GM19455 (cell line): ENCODE results near the gene PRR33.
"Not testable (repeated sequence)": the region's sequence is repeated elsewhere in the genome, so short reads cannot be mapped to it uniquely, and the experiment has no call there.

Source experiments
- ATAC-seq: cut with Tn5 transposase; IDR thresholded peaks from one replicate; pipeline ENCODE4 v1.9.1; 2021; ENCODE audit not compliant: unreplicated experiment

Gene PRR33

GRCh38 chr11:1891831-1892115 lies at the start of gene PRR33:
PRR33 (minus strand) TSS chr11:1891895; CDS start chr11:1890584, 1,311 bp downstream.
- no peak for ATAC-seq

GRCh38 chr11:1939788-1940187 lies 48.1 kb upstream of the PRR33 start:
- ATAC-seq = not testable (repeated sequence)

- ATAC-seq = no peak
These were observed 47.4 kb upstream of the PRR33 start for GRCh38 chr11:1939006-1939625.

GRCh38 chr11:1938343-1939005 lies 46.8 kb upstream of the PRR33 start:
- no peak for ATAC-seq

- no peak for ATAC-seq
These were observed 46.1 kb upstream of the PRR33 start for GRCh38 chr11:1937616-1938342.

- ATAC-seq = no peak
These were observed 45.3 kb upstream of the PRR33 start for GRCh38 chr11:1936781-1937615.

GRCh38 chr11:1936072-1936780 lies 44.5 kb upstream of the PRR33 start:
- no peak for ATAC-seq

- ATAC-seq = no peak
These were observed 43.7 kb upstream of the PRR33 start for GRCh38 chr11:1935156-1936071.

- ATAC-seq = no peak
These were observed 42.9 kb upstream of the PRR33 start for GRCh38 chr11:1934335-1935155.

- ATAC-seq = no peak
These were observed 42.0 kb upstream of the PRR33 start for GRCh38 chr11:1933416-1934334.

- ATAC-seq = no peak
These were observed 41.0 kb upstream of the PRR33 start for GRCh38 chr11:1932681-1933080.

GRCh38 chr11:1932105-1932480 lies 40.4 kb upstream of the PRR33 start:
- ATAC-seq = no peak

GRCh38 chr11:1931341-1932104 lies 39.8 kb upstream of the PRR33 start:
- ATAC-seq = no peak

GRCh38 chr11:1930462-1930830 lies 38.8 kb upstream of the PRR33 start:
- no peak for ATAC-seq

GRCh38 chr11:1929621-1930461 lies 38.1 kb upstream of the PRR33 start:
- ATAC-seq = no peak

- no peak for ATAC-seq
These were observed 37.3 kb upstream of the PRR33 start for GRCh38 chr11:1928891-1929541.
